ENCODE results near the gene MINDY4.

MINDY4 gene

GRCh38 chr7:30850426-30850825 is 79.2 kb downstream of the MINDY4 start:
- Histone ChIP-seq H4K91ac (ENCODE audit: low read depth, low read length, poor library complexity) (peak overlapping the region; percentile 66), H2BK12ac (ENCODE audit: low read length) (no peak overlapping the region), H3K9ac (ENCODE audit: low read depth, low read length, poor library complexity) (peak overlapping the region; percentile 50), H3K23ac (ENCODE audit: low read depth, low read length, poor library complexity) (no peak overlapping the region), H3K27me3 (ENCODE audit: control insufficient read depth in 3 of 3, insufficient read depth in 3 of 3, low read depth in 1 of 3, low read length in 3 of 3) (no peaks in the 10 kb centered on the region), H2BK5ac (ENCODE audit: low read length) (no peak overlapping the region), H3K4me1 (ENCODE audit: control insufficient read depth in 2 of 2, insufficient read depth in 1 of 2, low read depth in 1 of 2, low read length in 2 of 2) (peaks cover 5 to 16% of the 10 kb centered on the region in 2 donors), H3K36me3 (replicated peaks in 1 of 2; ENCODE audit: control insufficient read depth in 2 of 2, insufficient read depth in 2 of 2, low read length in 2 of 2) (no peaks in the 10 kb centered on the region), H3K4ac (ENCODE audit: low read length) (peak overlapping the region; percentile 86), H4K8ac (ENCODE audit: low read depth, low read length) (no peak overlapping the region), H3K18ac (ENCODE audit: low read length) (peak overlapping the region; percentile 89), H2BK15ac (ENCODE audit: low read length) (no peak overlapping the region), H3K79me1 (ENCODE audit: low read depth, low read length) (no peaks in the 10 kb centered on the region), H3K9me3 (replicated peaks in 1 of 2; ENCODE audit: control insufficient read depth in 2 of 2, insufficient read depth in 1 of 2, low read depth in 1 of 2, low read length in 2 of 2) (no peaks in the 10 kb centered on the region), H3K4me2 (ENCODE audit: insufficient read depth, low read length, poor library complexity, severe bottlenecking) (no peak overlapping the region), H2AFZ (ENCODE audit: low read length) (no peak overlapping the region), H2AK5ac (ENCODE audit: low read depth, low read length) (peak overlapping the region; percentile 57), H2BK120ac (ENCODE audit: low read depth, low read length) (no peak overlapping the region), H3K4me3 (ENCODE audit: low read length in 2 of 2) (no peak overlapping the region), H3K27ac (replicated peaks; ENCODE audit: low read length) (no peak overlapping the region), H3K14ac (ENCODE audit: low read length) (no peak overlapping the region)
- WGBS, 2 donors (ENCODE audit: extremely low coverage in 2 of 2, insufficient read length in 2 of 2, insufficient replicate concordance in 1 of 2): no CpG with 5 or more reads among the region's 17 CpGs
- DNase-seq (ENCODE audit: low spot score): no peak

- no peak overlapping the region for H3K4me2 ChIP-seq (ENCODE audit: insufficient read depth, low read length, poor library complexity, severe bottlenecking)
- H2BK15ac ChIP-seq (ENCODE audit: low read length): no peak overlapping the region
- H4K8ac ChIP-seq (ENCODE audit: low read depth, low read length): no peak overlapping the region
- H3K4ac ChIP-seq (ENCODE audit: low read length): no peak overlapping the region
- no peak overlapping the region for H3K27ac ChIP-seq (replicated peaks; ENCODE audit: low read length)
- no peaks in the 10 kb centered on the region for H3K36me3 ChIP-seq (replicated peaks in 1 of 2; ENCODE audit: control insufficient read depth in 2 of 2, insufficient read depth in 2 of 2, low read length in 2 of 2)
- H2AK5ac ChIP-seq (ENCODE audit: low read depth, low read length): no peak overlapping the region
- no peak overlapping the region for H2BK5ac ChIP-seq (ENCODE audit: low read length)
- no peak overlapping the region for H3K4me3 ChIP-seq (ENCODE audit: low read length in 2 of 2)
- no CpG with 5 or more reads among the region's 12 CpGs for WGBS, 2 donors (ENCODE audit: extremely low coverage in 2 of 2, insufficient read length in 2 of 2, insufficient replicate concordance in 1 of 2)
- H3K14ac ChIP-seq (ENCODE audit: low read length): no peak overlapping the region
- H3K9me3 ChIP-seq (replicated peaks in 1 of 2; ENCODE audit: control insufficient read depth in 2 of 2, insufficient read depth in 1 of 2, low read depth in 1 of 2, low read length in 2 of 2): no peaks in the 10 kb centered on the region
- H3K27me3 ChIP-seq (ENCODE audit: control insufficient read depth in 3 of 3, insufficient read depth in 3 of 3, low read depth in 1 of 3, low read length in 3 of 3): no peaks in the 10 kb centered on the region
- H2AFZ ChIP-seq (ENCODE audit: low read length): peak overlapping the region; percentile 36
- H3K23ac ChIP-seq (ENCODE audit: low read depth, low read length, poor library complexity): no peak overlapping the region
- no peak overlapping the region for H3K9ac ChIP-seq (ENCODE audit: low read depth, low read length, poor library complexity)
- H3K79me1 ChIP-seq (ENCODE audit: low read depth, low read length): no peaks in the 10 kb centered on the region
- H2BK12ac ChIP-seq (ENCODE audit: low read length): no peak overlapping the region
- no peak overlapping the region for H2BK120ac ChIP-seq (ENCODE audit: low read depth, low read length)
- no peak overlapping the region for H4K91ac ChIP-seq (ENCODE audit: low read depth, low read length, poor library complexity)
- no peak overlapping the region for H3K18ac ChIP-seq (ENCODE audit: low read length)
- DNase-seq (ENCODE audit: low spot score): no peak
- H3K4me1 ChIP-seq (ENCODE audit: control insufficient read depth in 2 of 2, insufficient read depth in 1 of 2, low read depth in 1 of 2, low read length in 2 of 2): peaks cover 5 to 16% of the 10 kb centered on the region in 2 donors
Measured at GRCh38 chr7:30851651-30852307, 80.6 kb downstream of the MINDY4 start.

GRCh38 chr7:30852308-30852684 is 81.1 kb downstream of the MINDY4 start:
- Histone ChIP-seq H3K23ac (ENCODE audit: low read depth, low read length, poor library complexity) (no peak overlapping the region), H3K9ac (ENCODE audit: low read depth, low read length, poor library complexity) (no peak overlapping the region), H2BK12ac (ENCODE audit: low read length) (no peak overlapping the region), H3K79me1 (ENCODE audit: low read depth, low read length) (no peaks in the 10 kb centered on the region), H3K27me3 (ENCODE audit: control insufficient read depth in 3 of 3, insufficient read depth in 3 of 3, low read depth in 1 of 3, low read length in 3 of 3) (no peaks in the 10 kb centered on the region), H3K9me3 (replicated peaks in 1 of 2; ENCODE audit: control insufficient read depth in 2 of 2, insufficient read depth in 1 of 2, low read depth in 1 of 2, low read length in 2 of 2) (no peaks in the 10 kb centered on the region), H2BK5ac (ENCODE audit: low read length) (no peak overlapping the region), H2BK120ac (ENCODE audit: low read depth, low read length) (no peak overlapping the region), H3K4me3 (ENCODE audit: low read length in 2 of 2) (no peak overlapping the region), H3K4me2 (ENCODE audit: insufficient read depth, low read length, poor library complexity, severe bottlenecking) (no peak overlapping the region), H3K18ac (ENCODE audit: low read length) (no peak overlapping the region), H3K4ac (ENCODE audit: low read length) (no peak overlapping the region), H2BK15ac (ENCODE audit: low read length) (no peak overlapping the region), H3K27ac (replicated peaks; ENCODE audit: low read length) (no peak overlapping the region), H3K14ac (ENCODE audit: low read length) (no peak overlapping the region), H4K91ac (ENCODE audit: low read depth, low read length, poor library complexity) (no peak overlapping the region), H3K36me3 (replicated peaks in 1 of 2; ENCODE audit: control insufficient read depth in 2 of 2, insufficient read depth in 2 of 2, low read length in 2 of 2) (no peaks in the 10 kb centered on the region), H2AK5ac (ENCODE audit: low read depth, low read length) (no peak overlapping the region), H4K8ac (ENCODE audit: low read depth, low read length) (no peak overlapping the region), H2AFZ (ENCODE audit: low read length) (peak overlapping the region; percentile 36), H3K4me1 (ENCODE audit: control insufficient read depth in 2 of 2, insufficient read depth in 1 of 2, low read depth in 1 of 2, low read length in 2 of 2) (peaks cover 5 to 16% of the 10 kb centered on the region in 2 donors)
- DNase-seq (ENCODE audit: low spot score): no peak
- WGBS, 2 donors (ENCODE audit: extremely low coverage in 2 of 2, insufficient read length in 2 of 2, insufficient replicate concordance in 1 of 2): no CpG with 5 or more reads among the region's 4 CpGs

GRCh38 chr7:30852744-30853288 is 81.6 kb downstream of the MINDY4 start:
- H3K4me3 ChIP-seq (ENCODE audit: low read length in 2 of 2): no peak overlapping the region
- H4K91ac ChIP-seq (ENCODE audit: low read depth, low read length, poor library complexity): no peak overlapping the region
- H2AK5ac ChIP-seq (ENCODE audit: low read depth, low read length): peak overlapping the region; percentile 0
- H4K8ac ChIP-seq (ENCODE audit: low read depth, low read length): no peak overlapping the region
- H3K9me3 ChIP-seq (replicated peaks in 1 of 2; ENCODE audit: control insufficient read depth in 2 of 2, insufficient read depth in 1 of 2, low read depth in 1 of 2, low read length in 2 of 2): no peaks in the 10 kb centered on the region
- H2BK15ac ChIP-seq (ENCODE audit: low read length): no peak overlapping the region
- H3K4me2 ChIP-seq (ENCODE audit: insufficient read depth, low read length, poor library complexity, severe bottlenecking): no peak overlapping the region
- peaks cover 5 to 16% of the 10 kb centered on the region in 2 donors for H3K4me1 ChIP-seq (ENCODE audit: control insufficient read depth in 2 of 2, insufficient read depth in 1 of 2, low read depth in 1 of 2, low read length in 2 of 2)
- H2BK5ac ChIP-seq (ENCODE audit: low read length): no peak overlapping the region
- H3K27me3 ChIP-seq (ENCODE audit: control insufficient read depth in 3 of 3, insufficient read depth in 3 of 3, low read depth in 1 of 3, low read length in 3 of 3): no peaks in the 10 kb centered on the region
- peak overlapping the region; percentile 21 for H3K27ac ChIP-seq (replicated peaks; ENCODE audit: low read length)
- WGBS, 2 donors (ENCODE audit: extremely low coverage in 2 of 2, insufficient read length in 2 of 2, insufficient replicate concordance in 1 of 2): no CpG with 5 or more reads among the region's 11 CpGs
- H3K18ac ChIP-seq (ENCODE audit: low read length): peak overlapping the region; percentile 30
- H3K79me1 ChIP-seq (ENCODE audit: low read depth, low read length): no peaks in the 10 kb centered on the region
- no peak overlapping the region for H3K23ac ChIP-seq (ENCODE audit: low read depth, low read length, poor library complexity)
- H3K9ac ChIP-seq (ENCODE audit: low read depth, low read length, poor library complexity): no peak overlapping the region
- no peaks in the 10 kb centered on the region for H3K36me3 ChIP-seq (replicated peaks in 1 of 2; ENCODE audit: control insufficient read depth in 2 of 2, insufficient read depth in 2 of 2, low read length in 2 of 2)
- H3K14ac ChIP-seq (ENCODE audit: low read length): no peak overlapping the region
- H2BK120ac ChIP-seq (ENCODE audit: low read depth, low read length): no peak overlapping the region
- DNase-seq (ENCODE audit: low spot score): no peak
- peak overlapping the region; percentile 31 for H2BK12ac ChIP-seq (ENCODE audit: low read length)
- H2AFZ ChIP-seq (ENCODE audit: low read length): no peak overlapping the region
- H3K4ac ChIP-seq (ENCODE audit: low read length): no peak overlapping the region
